HG03097 (cell line): ENCODE data around the gene CAPN1.

Experiments used
- ATAC-seq: cut with Tn5 transposase; IDR thresholded peaks from one replicate; pipeline ENCODE4 v1.9.1; 2021; ENCODE audit not compliant: unreplicated experiment, low FRiP score

CAPN1 gene

DNA sequence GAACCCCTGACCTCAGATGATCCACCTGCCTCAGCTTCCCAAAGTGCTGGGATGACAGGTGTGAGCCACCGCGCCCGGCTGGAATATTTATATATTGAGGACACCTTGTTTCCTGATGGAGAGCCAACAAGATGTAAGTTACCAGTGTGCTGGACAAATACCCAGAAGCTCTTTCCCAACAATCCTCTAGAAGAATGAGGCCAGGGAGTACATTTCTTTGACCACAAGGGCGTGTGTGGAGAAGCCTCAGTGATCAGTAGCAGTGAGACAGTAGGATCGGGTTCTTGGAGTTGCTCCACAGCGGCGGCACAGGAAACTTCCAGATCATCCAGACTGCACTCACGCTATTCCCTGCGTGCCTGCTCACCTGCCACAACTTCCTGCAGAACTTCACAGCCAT lies 69.7 kb downstream of the CAPN1 start:
- no peak for ATAC-seq

DNA sequence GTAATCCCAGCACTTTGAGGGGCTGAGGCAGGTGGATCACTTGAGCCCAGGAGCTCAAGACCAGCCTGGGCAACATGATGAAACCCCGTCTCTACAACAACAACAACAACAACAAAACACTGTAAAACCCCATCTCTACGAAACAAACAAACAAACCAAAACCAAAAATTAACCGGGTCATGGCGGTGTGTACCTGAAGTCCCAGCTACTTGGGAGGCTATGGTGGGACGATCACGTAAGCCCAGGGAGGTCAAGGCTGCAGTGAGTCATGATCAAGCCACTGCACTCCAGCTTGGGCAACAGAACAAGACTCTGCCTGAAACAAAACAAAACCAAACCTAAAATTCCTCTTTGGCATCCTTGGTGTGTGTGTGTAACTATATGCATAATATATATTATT lies 73.0 kb downstream of the CAPN1 start:
- ATAC-seq, result no peak

DNA sequence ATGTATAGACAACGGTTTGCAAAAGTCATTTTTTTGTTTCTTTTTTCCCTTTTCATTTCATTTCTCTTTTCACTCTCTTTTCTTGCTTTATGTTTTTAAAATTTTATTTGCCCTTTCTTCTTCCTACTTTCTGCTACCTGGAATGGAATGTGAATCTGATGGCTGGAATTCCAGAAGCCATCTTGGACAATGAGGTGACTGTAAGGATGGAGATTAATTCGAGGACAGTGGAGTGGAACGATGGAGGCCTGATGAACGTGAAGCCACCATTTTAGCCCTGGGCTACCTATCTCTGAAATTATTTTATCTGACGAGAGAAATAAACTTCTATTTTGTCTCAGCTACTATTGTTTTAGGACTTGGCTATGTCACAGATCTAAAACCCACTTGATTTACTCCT lies 77.3 kb downstream of the CAPN1 start:
- no peak for ATAC-seq

DNA sequence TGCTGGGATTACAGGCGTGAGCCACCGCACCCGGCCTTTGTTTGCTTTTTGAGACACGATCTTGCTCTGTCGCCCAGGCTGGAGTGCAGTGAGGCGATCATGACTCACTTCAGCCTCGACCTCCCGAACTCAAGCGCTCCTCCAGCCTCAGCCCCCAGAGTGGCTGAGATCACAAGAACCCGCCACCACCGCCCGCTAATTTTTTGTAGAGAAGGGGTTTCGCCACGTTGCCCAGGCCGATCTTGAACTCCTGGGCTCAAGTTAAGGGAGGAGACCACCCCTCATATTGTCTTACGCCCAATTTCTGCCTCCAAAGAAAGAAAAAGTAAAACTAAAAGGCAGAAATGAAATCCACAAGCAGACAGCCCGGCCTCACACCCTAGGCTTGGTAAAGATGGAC lies 78.6 kb downstream of the CAPN1 start:
- no peak for ATAC-seq

DNA sequence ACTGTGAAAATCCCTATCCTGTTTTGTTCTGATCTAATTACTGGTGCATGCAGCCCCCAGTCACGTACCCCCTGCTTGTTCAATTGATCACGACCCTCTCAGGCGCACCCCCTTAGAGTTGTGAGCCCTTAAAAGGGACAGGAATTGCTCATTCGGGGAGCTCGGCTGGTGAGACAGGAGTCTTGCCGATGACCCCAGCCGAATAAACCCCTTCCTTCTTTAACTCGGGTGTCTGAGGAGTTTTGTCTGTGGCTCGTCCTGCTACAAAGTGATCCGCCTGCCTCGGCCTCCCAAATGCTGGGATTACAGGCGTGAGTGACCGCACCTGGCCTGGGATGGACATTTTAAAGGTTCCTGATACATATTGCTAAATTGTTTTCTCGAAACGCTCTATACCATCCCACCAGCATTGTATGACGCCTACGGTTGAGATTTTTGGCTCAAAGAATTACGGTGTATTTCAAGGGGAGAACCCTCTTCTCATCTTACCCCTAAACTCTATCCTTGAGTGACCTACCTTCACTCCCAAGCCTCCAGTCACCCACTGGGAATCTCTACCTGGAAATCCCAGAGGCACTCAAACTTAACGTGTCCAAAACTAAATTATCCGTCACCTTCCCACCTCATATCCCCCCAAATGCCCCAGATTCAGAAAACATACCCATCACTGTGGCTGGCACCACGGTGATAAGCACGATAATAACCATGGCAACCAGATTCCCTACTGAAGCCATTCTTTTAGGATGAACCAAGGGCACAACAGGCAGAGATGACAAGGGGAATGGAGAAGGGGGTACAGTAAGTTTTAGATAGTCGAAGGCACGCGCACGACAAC lies 79.2 kb downstream of the CAPN1 start:
- no peak for ATAC-seq
